DMS79 (cell line): ENCODE results near the gene CNPY1.

Experiments
- DNase-seq: peaks from one replicate; lab custom pipeline; 2025; lab: John Stamatoyannopoulos, UW

The CNPY1 gene

GRCh38 chr7:155558961-155559360 is 12.6 kb upstream of the CNPY1 start:
- no peak for DNase-seq

- no peak for DNase-seq
Observed at GRCh38 chr7:155558351-155558750, 12.0 kb upstream of the CNPY1 start.

- no peak for DNase-seq
Observed at GRCh38 chr7:155557778-155558177, 11.4 kb upstream of the CNPY1 start.

- DNase-seq = no peak
Observed at GRCh38 chr7:155556763-155557162, 10.4 kb upstream of the CNPY1 start.

GRCh38 chr7:155555116-155555695 is 8.8 kb upstream of the CNPY1 start:
- no peak for DNase-seq

- no peak for DNase-seq
Observed at GRCh38 chr7:155553871-155554270, 7.5 kb upstream of the CNPY1 start.

- DNase-seq = no peak
Observed at GRCh38 chr7:155551785-155552611, 5.6 kb upstream of the CNPY1 start.

- DNase-seq = no peak
Observed at GRCh38 chr7:155550916-155551315, 4.6 kb upstream of the CNPY1 start.

- DNase-seq = no peak
Observed at GRCh38 chr7:155549226-155549625, 2.9 kb upstream of the CNPY1 start.

- DNase-seq = no peak
Observed at GRCh38 chr7:155547161-155547791, 917 bp upstream of the CNPY1 start.

- DNase-seq = no peak
Observed at GRCh38 chr7:155545348-155545747, 1.0 kb downstream of the CNPY1 start.

- DNase-seq = no peak
Observed at GRCh38 chr7:155544485-155544884, 1.9 kb downstream of the CNPY1 start.

GRCh38 chr7:155543926-155544325 is 2.4 kb downstream of the CNPY1 start:
- no peak for DNase-seq

GRCh38 chr7:155543011-155543876 is 3.1 kb downstream of the CNPY1 start:
- no peak for DNase-seq

- DNase-seq = no peak
Observed at GRCh38 chr7:155541986-155542675, 4.2 kb downstream of the CNPY1 start.

- DNase-seq = no peak
Observed at GRCh38 chr7:155540553-155540952, 5.8 kb downstream of the CNPY1 start.

- no peak for DNase-seq
Observed at GRCh38 chr7:155538293-155538692, 8.1 kb downstream of the CNPY1 start.

GRCh38 chr7:155536451-155536850 is 9.9 kb downstream of the CNPY1 start:
- DNase-seq = no peak

- DNase-seq = no peak
Observed at GRCh38 chr7:155534691-155535090, 11.7 kb downstream of the CNPY1 start.

- no peak for DNase-seq
Observed at GRCh38 chr7:155533827-155534690, 12.3 kb downstream of the CNPY1 start.
